Measurements from ENCODE around the gene BCL11A. TPM values are rescaled to one million over a fixed set of nuclear protein-coding genes. Genes with fewer than 3 reads are reported as not detected.

BCL11A gene
- under 1 TPM in 1 of 2 experiments, not detected in 1; 0.03 TPM for total RNA-seq

GRCh38 chr2:60553495-60554073, at the start of gene BCL11A:
Gene BCL11A (minus strand): TSS chr2:60553654. CDS start chr2:60553270, 384 bp downstream.
- DNase-seq, result no peak
- Mint-ChIP-seq H3K4me1 (ENCODE audit: low read depth) (peaks cover 47% of the 10 kb centered on the region), H3K4me3 (peak within 1 kb of the TSS; percentile 74), H3K27me3 (ENCODE audit: low read depth) (peaks cover 63% of the 10 kb centered on the region), H3K9me3 (ENCODE audit: insufficient read depth) (no peaks in the 10 kb centered on the region), H3K27ac (no peak within 1 kb of the TSS), H3K36me3 (ENCODE audit: low read depth) (no peaks in the 10 kb centered on the region)
- no peak for ATAC-seq
- ChIA-PET POLR2A (no interaction called here), CTCF (no interaction called here)

- ATAC-seq, result no peak
- no peak overlapping the region for H3K4me3 Mint-ChIP-seq
- CTCF ChIA-PET, result interaction anchor here (1.4 kb wide), 1 partner anchor 21 kb away, joined by 3 read pairs; no protein-coding TSS in a partner anchor
- POLR2A ChIA-PET, result no interaction called here
- no peaks in the 10 kb centered on the region for H3K4me1 Mint-ChIP-seq (ENCODE audit: low read depth)
- no peak overlapping the region for H3K27ac Mint-ChIP-seq
- no peaks in the 10 kb centered on the region for H3K27me3 Mint-ChIP-seq (ENCODE audit: low read depth)
- DNase-seq, result no peak
- no peaks in the 10 kb centered on the region for H3K36me3 Mint-ChIP-seq (ENCODE audit: low read depth)
- no peaks in the 10 kb centered on the region for H3K9me3 Mint-ChIP-seq (ENCODE audit: insufficient read depth)
Measured at GRCh38 chr2:60602828-60603532, 49.5 kb upstream of the BCL11A start.

- no peak overlapping the region for H3K27ac Mint-ChIP-seq
- no peaks in the 10 kb centered on the region for H3K36me3 Mint-ChIP-seq (ENCODE audit: low read depth)
- no peaks in the 10 kb centered on the region for H3K27me3 Mint-ChIP-seq (ENCODE audit: low read depth)
- no peaks in the 10 kb centered on the region for H3K9me3 Mint-ChIP-seq (ENCODE audit: insufficient read depth)
- ChIA-PET POLR2A (no interaction called here), CTCF (interaction anchor here (1.4 kb wide), 1 partner anchor 21 kb away, joined by 3 read pairs; no protein-coding TSS in a partner anchor)
- H3K4me1 Mint-ChIP-seq (ENCODE audit: low read depth), result no peaks in the 10 kb centered on the region
- DNase-seq (no peak), ATAC-seq (no peak)
- H3K4me3 Mint-ChIP-seq, result no peak overlapping the region
Measured at GRCh38 chr2:60602388-60602787, 48.9 kb upstream of the BCL11A start.

- H3K4me1 Mint-ChIP-seq (ENCODE audit: low read depth), result no peaks in the 10 kb centered on the region
- H3K27me3 Mint-ChIP-seq (ENCODE audit: low read depth), result peaks cover 7% of the 10 kb centered on the region
- ATAC-seq, result no peak
- H3K4me3 Mint-ChIP-seq, result no peak overlapping the region
- POLR2A ChIA-PET, result no interaction called here
- H3K9me3 Mint-ChIP-seq (ENCODE audit: insufficient read depth), result no peaks in the 10 kb centered on the region
- no peak overlapping the region for H3K27ac Mint-ChIP-seq
- DNase-seq, result no peak
- no peaks in the 10 kb centered on the region for H3K36me3 Mint-ChIP-seq (ENCODE audit: low read depth)
- CTCF ChIA-PET, result interaction anchor here (1.7 kb wide), 1 partner anchor 16 kb away, joined by 6 read pairs; no protein-coding TSS in a partner anchor
Measured at GRCh38 chr2:60598271-60598670, 44.8 kb upstream of the BCL11A start.

- ChIA-PET CTCF (interaction anchor here (1.7 kb wide), 1 partner anchor 16 kb away, joined by 6 read pairs; no protein-coding TSS in a partner anchor), POLR2A (no interaction called here)
- Mint-ChIP-seq H3K27ac (no peak overlapping the region), H3K4me3 (no peak overlapping the region), H3K27me3 (ENCODE audit: low read depth) (peaks cover 15% of the 10 kb centered on the region), H3K36me3 (ENCODE audit: low read depth) (no peaks in the 10 kb centered on the region), H3K4me1 (ENCODE audit: low read depth) (no peaks in the 10 kb centered on the region), H3K9me3 (ENCODE audit: insufficient read depth) (no peaks in the 10 kb centered on the region)
- DNase-seq (no peak), ATAC-seq (no peak)
Measured at GRCh38 chr2:60597346-60597745, 43.9 kb upstream of the BCL11A start.

- peaks cover 18% of the 10 kb centered on the region for H3K27me3 Mint-ChIP-seq (ENCODE audit: low read depth)
- H3K27ac Mint-ChIP-seq, result no peak overlapping the region
- ATAC-seq, result no peak
- H3K4me3 Mint-ChIP-seq, result no peak overlapping the region
- no peak for DNase-seq
- POLR2A ChIA-PET, result no interaction called here
- H3K36me3 Mint-ChIP-seq (ENCODE audit: low read depth), result no peaks in the 10 kb centered on the region
- CTCF ChIA-PET, result no interaction called here
- H3K4me1 Mint-ChIP-seq (ENCODE audit: low read depth), result no peaks in the 10 kb centered on the region
- no peaks in the 10 kb centered on the region for H3K9me3 Mint-ChIP-seq (ENCODE audit: insufficient read depth)
Measured at GRCh38 chr2:60596411-60596810, 43.0 kb upstream of the BCL11A start.

GRCh38 chr2:60595953-60596352, 42.5 kb upstream of the BCL11A start:
- Mint-ChIP-seq H3K4me1 (ENCODE audit: low read depth) (no peaks in the 10 kb centered on the region), H3K4me3 (no peak overlapping the region), H3K9me3 (ENCODE audit: insufficient read depth) (no peaks in the 10 kb centered on the region), H3K27ac (no peak overlapping the region), H3K36me3 (ENCODE audit: low read depth) (no peaks in the 10 kb centered on the region), H3K27me3 (ENCODE audit: low read depth) (peaks cover 21% of the 10 kb centered on the region)
- ChIA-PET POLR2A (no interaction called here), CTCF (no interaction called here)
- DNase-seq (no peak), ATAC-seq (no peak)

GRCh38 chr2:60589104-60589503, 35.6 kb upstream of the BCL11A start:
- DNase-seq (no peak), ATAC-seq (no peak)
- Mint-ChIP-seq H3K36me3 (ENCODE audit: low read depth) (no peaks in the 10 kb centered on the region), H3K27ac (no peak overlapping the region), H3K4me3 (no peak overlapping the region), H3K4me1 (ENCODE audit: low read depth) (no peaks in the 10 kb centered on the region), H3K9me3 (ENCODE audit: insufficient read depth) (no peaks in the 10 kb centered on the region), H3K27me3 (ENCODE audit: low read depth) (peaks cover 31% of the 10 kb centered on the region)
- ChIA-PET CTCF (no interaction called here), POLR2A (no interaction called here)

GRCh38 chr2:60586081-60586480, 32.6 kb upstream of the BCL11A start:
- no peaks in the 10 kb centered on the region for H3K36me3 Mint-ChIP-seq (ENCODE audit: low read depth)
- peaks cover 33% of the 10 kb centered on the region for H3K27me3 Mint-ChIP-seq (ENCODE audit: low read depth)
- no peak overlapping the region for H3K4me3 Mint-ChIP-seq
- ATAC-seq (no peak), DNase-seq (no peak)
- H3K27ac Mint-ChIP-seq, result no peak overlapping the region
- no peaks in the 10 kb centered on the region for H3K9me3 Mint-ChIP-seq (ENCODE audit: insufficient read depth)
- ChIA-PET POLR2A (no interaction called here), CTCF (interaction anchor here (0.8 kb wide), 1 partner anchor 25 kb away, joined by 5 read pairs; no protein-coding TSS in a partner anchor)
- H3K4me1 Mint-ChIP-seq (ENCODE audit: low read depth), result peaks cover 2% of the 10 kb centered on the region

GRCh38 chr2:60585276-60585675, 31.8 kb upstream of the BCL11A start:
- ChIA-PET CTCF (no interaction called here), POLR2A (no interaction called here)
- Mint-ChIP-seq H3K27me3 (ENCODE audit: low read depth) (peaks cover 34% of the 10 kb centered on the region), H3K9me3 (ENCODE audit: insufficient read depth) (no peaks in the 10 kb centered on the region), H3K4me3 (no peak overlapping the region), H3K4me1 (ENCODE audit: low read depth) (peaks cover 2% of the 10 kb centered on the region), H3K36me3 (ENCODE audit: low read depth) (no peaks in the 10 kb centered on the region), H3K27ac (no peak overlapping the region)
- ATAC-seq (no peak), DNase-seq (no peak)

- Mint-ChIP-seq H3K27ac (no peak overlapping the region), H3K9me3 (ENCODE audit: insufficient read depth) (no peaks in the 10 kb centered on the region), H3K4me3 (no peak overlapping the region), H3K27me3 (ENCODE audit: low read depth) (peaks cover 37% of the 10 kb centered on the region), H3K36me3 (ENCODE audit: low read depth) (no peaks in the 10 kb centered on the region), H3K4me1 (ENCODE audit: low read depth) (peaks cover 2% of the 10 kb centered on the region)
- ATAC-seq (no peak), DNase-seq (no peak)
- ChIA-PET POLR2A (no interaction called here), CTCF (interaction anchor here (1.7 to 7.2 kb wide), 2 partner anchors 25 to 1558 kb away, joined by 3 to 93 read pairs; no protein-coding TSS in a partner anchor)
Measured at GRCh38 chr2:60583604-60584003, 30.1 kb upstream of the BCL11A start.

- ChIA-PET CTCF (interaction anchor here (0.7 to 7.2 kb wide), 27 partner anchors 9 to 1820 kb away, joined by 3 to 93 read pairs (median 4); no protein-coding TSS in a partner anchor), POLR2A (interaction anchor here (1.3 kb wide), 1 partner anchor 21 kb away, joined by 3 read pairs; no protein-coding TSS in a partner anchor)
- DNase-seq, result peak; percentile 73
- peak; percentile 96 for ATAC-seq
- H3K36me3 Mint-ChIP-seq (ENCODE audit: low read depth), result no peaks in the 10 kb centered on the region
- peaks cover 28% of the 10 kb centered on the region for H3K27me3 Mint-ChIP-seq (ENCODE audit: low read depth)
- no peak overlapping the region for H3K27ac Mint-ChIP-seq
- no peaks in the 10 kb centered on the region for H3K9me3 Mint-ChIP-seq (ENCODE audit: insufficient read depth)
- no peak overlapping the region for H3K4me3 Mint-ChIP-seq
- peaks cover 2% of the 10 kb centered on the region for H3K4me1 Mint-ChIP-seq (ENCODE audit: low read depth)
Measured at GRCh38 chr2:60581433-60582282, 28.2 kb upstream of the BCL11A start.
